ENCODE data around the gene NRXN2. TPM values are rescaled to one million over a fixed set of nuclear protein-coding genes. Genes with fewer than 3 reads are reported as not detected.
"Not testable (repeated sequence)": the region's sequence is repeated elsewhere in the genome, so short reads cannot be mapped to it uniquely, and the experiment has no call there.

The NRXN2 gene
- total RNA-seq, 1 donor from 2014 or later = 0.12 TPM

DNA sequence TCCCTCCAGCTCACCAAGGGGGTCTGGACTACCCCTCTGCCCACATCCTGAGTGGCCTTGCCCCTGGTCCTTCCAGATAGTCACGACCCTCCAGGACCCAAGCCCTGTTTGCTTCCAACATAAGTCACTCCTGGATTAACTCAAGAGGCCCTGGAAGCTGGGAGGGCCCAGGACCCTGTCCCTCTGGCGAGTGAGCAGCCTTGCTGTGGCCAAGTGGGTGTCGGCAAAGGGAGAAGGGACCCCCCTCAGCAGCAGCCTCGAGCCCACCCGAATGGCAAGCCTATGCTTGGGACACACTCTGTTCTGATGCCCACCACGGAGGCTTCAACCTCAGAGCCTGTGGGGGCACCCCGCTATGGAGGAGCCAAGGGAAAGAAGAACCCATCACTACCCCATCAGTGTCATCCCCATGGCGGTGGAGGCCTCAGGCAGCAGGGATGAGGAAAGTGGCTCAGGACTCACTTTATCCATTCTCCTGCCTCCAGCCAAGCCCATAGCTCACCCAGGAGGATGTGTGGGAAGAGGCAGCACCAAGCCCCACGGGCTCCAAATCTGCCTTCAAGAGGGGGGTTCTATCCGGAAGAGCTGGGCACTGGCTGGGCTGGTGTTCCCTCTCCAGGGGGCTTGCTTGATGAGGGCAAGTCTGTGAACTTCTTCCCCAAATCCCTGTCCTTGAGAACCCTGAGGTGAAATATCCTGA lies 119.4 kb downstream of the NRXN2 start:
- ATAC-seq = no peak

DNA sequence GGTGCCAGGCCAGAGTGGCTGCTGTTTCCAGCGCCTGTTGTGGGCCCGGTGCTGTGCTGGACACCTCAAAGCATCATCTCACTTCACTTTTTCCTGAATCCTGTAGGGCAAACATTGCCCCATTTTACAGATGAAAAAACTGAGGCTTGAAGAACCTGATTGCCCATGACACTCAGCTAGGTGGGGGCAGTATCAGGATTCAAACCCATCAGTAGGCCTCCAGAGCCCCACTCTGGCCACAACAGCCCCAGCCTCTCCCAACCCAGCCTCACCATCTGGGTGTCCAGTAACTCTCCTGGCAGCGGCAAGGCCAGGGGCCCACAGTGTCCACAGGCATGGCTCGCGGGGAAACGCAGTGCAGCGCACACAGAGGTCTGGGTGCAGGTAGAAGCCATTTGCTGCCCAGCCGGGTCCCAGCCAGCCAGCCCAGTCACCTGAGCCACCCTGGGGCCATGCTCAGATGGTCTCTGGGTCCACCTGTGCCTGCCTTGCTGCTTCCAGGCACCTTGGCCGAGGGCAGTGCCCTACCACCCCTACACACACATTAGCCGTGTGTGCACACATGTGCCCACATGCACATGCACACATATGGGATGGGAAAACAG lies 120.4 kb downstream of the NRXN2 start:
- ATAC-seq = no peak

DNA sequence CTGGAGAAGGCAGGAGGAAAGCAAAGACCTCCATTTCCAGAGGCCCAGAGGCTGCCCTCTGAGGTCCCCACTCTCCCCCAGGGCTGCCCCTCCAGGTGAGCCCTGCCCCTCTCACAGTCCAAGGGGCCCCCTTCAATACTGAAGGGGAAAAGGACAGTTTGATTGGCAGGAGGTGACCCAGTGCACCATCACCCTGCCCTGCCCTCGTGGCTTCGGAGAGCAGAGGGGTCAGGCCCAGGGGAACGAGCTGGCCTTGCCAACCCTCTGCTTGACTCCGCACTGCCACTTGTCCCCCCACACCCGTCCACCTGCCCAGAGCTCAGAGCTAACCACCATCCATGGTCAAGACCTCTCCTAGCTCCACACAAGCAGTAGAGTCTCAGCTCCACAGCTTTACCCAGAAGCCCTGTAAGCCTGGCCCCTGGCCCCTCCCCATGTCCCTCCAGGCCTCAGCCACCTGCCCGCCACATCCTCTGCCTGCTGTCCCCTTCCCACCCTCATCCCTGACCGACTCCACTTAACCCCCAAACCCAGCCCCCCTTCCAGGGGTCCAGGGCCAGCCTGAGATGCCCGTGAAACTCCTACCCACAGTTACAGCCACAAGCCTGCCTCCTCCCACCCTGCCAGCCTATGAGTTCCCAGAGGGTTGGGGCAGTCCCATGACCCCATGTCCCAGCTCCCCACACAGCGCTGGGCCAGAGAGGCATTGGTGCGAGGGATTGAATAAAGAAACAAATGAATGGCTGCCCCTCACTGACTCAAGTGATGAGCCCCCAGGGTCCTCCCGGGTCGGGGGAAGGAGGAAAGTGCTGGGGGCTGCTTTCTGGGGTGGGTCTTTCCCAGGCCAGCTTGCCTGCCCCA lies 121.2 kb downstream of the NRXN2 start:
- ATAC-seq = no peak

DNA sequence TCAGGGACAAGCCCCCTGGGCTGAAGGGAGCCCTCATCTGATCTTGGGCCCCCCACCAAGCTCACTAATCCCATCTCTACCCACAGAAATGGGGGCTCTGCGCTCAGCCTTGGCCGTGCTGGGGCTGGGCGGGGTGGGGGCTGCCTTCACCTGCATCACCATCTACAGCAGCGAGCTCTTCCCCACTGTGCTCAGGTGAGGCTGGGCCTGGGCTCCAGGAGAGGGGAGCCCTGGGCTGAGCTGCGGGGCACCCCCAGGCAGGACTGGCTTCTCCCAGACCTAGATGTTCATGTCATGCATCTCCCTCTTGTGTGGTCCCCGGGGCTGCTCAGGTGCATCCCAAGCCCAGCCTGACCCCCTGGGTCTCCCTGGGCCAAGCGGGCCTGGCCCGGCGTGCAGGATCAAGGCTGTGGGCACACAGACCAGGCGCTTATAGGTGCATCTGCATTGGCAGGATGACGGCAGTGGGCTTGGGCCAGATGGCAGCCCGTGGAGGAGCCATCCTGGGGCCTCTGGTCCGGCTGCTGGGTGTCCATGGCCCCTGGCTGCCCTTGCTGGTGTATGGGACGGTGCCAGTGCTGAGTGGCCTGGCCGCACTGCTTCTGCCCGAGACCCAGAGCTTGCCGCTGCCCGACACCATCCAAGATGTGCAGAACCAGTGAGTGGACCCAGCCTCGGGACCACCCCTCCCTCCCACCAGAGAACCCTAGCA lies 122.6 kb downstream of the NRXN2 start:
- no peak for ATAC-seq

DNA sequence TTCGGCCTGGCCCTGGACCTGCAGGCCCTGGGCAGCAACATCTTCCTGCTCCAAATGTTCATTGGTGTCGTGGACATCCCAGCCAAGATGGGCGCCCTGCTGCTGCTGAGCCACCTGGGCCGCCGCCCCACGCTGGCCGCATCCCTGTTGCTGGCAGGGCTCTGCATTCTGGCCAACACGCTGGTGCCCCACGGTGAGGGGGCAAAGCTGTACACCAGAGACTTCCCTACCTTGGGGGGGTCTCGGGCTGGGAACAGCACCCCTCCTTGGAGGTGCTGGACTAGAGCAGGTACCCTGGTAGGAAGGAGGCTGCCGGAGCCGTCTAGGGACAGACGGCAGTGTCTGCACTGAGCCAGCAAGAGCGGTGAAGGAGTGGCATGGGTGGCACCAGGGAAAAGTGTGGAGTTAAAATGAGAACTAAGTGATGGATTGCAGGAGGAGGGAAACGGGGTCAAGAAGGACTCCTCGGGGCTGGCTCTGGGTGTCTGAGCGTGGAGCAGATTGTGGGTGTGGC lies 123.2 kb downstream of the NRXN2 start:
- no peak for ATAC-seq

DNA sequence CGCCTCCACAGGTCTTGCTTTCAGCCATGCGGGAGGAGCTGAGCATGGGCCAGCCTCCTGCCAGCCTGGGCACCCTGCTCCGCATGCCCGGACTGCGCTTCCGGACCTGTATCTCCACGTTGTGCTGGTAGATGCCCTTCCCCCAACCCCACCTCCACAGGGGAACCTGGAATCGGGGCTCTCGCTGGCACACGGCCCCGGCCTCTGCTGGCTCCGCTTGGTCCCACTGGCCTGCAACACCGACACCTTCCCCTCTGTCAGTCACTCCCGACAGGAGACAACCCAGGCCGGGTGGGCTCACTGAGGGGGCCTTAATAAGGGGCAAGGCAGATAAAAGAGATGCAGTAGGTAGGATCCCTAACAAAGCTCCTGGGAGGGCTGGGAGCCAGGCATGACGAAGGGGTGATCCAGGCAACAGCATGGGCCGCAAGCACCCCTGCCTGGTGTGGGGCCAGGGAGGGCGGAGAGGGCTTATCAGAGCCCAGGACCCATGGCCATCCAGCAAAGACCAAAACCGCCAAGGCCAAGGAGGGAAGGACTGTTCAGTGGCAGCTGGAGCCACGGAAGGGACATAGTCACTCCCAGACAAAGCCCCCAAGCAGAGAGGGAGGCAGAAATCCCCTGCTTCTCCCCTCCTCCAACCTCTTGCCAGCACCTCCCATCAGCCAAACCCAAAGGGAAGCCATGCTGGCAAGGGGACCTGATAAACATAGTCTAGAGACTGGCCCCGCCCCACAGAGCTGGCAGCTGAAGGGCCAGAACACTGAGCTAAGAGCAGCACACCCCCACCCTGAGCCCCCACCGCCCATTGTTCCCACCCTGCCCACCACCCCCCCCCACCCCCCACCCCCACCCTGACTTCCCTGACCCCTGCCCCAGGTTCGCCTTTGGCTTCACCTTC lies 124.0 kb downstream of the NRXN2 start:
- no peak for ATAC-seq

DNA sequence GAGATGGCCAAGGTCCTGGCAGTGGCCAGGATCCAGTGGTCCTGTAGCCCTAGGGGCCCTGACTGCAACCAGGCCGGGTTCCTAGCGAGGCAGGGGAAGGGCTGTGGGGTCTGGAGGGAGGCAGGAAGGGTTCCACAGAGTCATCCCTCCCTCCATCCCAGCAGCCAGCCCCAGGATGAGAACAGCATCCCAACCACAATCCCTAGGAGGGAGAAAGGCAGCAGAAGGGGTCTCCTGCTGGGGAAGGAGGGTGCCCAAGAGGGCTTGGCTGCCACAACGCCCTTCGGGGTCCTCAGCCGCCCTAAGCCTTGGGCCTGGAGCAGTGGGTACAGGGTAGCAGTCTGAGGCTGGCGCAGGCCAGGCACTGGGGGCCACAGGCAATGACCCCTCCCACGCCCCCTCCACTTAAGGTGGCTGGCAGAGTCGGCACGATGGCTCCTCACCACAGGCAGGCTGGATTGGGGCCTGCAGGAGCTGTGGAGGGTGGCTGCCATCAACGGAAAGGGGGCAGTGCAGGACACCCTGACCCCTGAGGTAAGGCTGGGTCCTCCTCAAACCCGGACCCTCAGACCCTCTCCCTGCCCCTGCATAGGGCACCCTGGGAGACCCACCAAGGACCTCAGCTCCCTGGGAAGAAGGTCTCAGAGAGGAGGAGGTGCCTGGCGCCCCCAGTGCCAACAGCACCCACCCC lies 124.7 kb downstream of the NRXN2 start:
- no peak for ATAC-seq

DNA sequence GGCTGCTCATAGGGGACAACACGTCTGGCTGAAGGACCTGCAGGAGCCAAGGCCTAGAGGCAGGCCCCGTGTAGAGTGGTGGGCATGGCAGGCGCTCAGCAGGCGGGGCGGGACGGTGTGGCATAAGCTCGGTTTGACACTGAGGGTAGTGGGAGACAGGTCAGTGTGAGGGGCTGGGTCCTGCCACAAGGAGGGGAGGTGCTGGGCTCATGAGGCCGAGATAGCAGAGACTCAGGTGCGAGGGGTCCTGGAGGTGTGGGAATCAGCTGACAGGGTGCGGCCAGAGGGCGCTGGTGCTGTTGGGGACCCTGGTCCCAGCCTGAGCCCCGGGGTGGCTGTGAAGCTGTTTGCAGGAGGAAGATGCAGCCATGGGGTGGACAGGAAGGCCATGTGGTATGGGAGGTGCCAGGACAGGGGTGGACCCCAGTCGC lies 125.3 kb downstream of the NRXN2 start:
- ATAC-seq = no peak

DNA sequence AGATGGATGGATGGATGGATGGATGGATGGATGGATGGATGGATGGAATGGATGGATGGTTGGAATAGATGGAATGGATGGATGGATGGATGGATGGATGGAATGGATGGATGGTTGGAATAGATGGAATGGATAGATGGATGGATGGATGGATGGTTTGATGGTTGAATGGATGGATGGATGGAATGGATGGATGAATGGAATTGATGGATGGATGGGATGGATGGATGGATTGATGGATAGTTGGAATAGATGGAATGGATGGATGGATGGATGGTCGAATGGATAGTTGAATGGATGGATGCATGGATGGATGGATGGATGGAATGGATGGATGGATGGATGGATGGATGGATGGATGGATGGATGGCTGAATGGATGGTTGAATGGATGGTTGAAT lies 127.1 kb downstream of the NRXN2 start:
- ATAC-seq = not testable (repeated sequence)

DNA sequence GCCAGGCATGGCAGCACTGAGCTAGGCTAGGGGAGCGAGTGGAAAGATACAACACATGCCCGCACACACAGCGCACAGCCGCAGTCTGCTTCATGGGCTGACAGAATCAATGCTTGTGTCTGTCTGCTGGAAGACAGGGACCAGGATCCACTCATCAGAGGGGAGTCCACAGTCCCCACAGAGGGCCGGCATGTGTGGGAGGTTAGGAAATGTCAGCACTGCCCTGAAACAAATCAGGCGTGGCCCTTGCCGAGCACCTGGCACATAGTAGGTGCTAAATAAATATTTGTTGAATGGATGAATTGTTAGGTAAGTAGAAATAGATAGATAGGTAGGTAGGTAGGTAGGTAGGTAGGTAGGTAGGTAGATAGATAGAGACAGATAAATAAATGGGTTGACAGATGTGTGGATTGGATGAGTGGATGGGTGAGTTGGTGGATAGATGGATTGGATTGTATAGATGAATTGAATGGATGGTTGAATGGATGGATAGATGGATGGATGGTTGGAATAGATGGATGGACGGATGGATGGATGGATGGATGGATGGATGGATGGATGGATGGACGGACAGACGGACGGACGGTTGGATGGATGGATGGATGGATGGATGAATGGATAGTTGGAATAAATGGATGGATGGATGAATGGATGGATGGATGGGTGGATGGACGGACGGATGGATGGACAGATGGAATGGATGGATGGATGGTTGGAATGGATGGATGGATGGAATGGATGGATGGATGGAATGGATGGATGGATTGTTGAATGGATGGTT lies 128.6 kb downstream of the NRXN2 start:
- ATAC-seq = no peak

DNA sequence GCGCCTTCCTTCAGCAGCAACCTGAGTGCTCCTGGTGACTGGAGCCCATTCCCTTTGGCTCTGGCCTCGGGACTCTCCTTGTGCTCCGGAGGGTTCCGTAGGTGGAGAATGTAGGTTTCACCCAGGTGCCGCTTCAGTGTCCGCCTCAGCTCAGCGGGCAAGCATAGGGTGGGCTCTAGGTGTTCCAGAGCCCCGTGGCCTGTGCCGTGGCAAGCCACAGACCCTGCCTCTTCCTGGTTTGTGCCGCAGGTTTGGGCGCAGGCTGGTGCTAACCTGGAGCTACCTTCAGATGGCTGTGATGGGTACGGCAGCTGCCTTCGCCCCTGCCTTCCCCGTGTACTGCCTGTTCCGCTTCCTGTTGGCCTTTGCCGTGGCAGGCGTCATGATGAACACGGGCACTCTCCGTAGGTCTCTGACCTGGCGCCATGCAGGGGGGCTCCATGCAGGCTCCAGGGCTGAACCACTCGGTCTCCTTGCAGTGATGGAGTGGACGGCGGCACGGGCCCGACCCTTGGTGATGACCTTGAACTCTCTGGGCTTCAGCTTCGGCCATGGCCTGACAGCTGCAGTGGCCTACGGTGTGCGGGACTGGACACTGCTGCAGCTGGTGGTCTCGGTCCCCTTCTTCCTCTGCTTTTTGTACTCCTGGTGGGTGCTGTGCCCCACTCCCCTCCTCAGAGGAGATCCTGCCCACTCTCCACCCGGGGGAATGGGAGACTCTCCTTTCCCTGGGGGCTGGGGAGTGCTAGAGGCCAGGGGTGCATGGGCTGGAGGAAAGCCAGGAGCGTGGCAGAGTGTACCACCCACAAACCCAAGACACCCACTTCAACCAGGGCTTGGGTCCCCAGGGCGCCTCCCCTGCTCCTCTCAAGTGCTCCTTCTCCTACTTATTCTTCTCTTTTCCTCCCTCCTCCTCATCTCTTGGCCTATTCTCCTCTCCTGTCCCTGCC lies 129.6 kb downstream of the NRXN2 start:
- ATAC-seq = peak; percentile 9

DNA sequence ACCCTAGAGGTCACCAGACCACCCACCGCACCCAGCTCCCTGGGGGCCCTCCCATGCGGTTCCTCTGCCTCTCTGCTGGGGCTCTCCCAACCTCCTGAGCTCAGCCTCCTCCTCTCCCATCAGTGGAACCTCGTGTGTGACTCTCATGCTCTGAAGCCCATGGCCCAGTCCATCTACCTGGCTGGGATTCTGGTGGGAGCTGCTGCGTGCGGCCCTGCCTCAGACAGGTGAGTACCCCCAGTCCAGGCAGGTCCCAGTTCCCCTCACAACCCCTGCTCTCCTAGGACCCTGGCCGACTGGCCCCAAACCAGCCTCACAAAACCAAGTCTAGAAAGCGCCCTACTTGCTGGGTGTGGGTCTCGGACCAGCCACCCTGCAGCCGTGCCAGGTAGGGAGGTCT lies 130.3 kb downstream of the NRXN2 start:
- no peak for ATAC-seq

DNA sequence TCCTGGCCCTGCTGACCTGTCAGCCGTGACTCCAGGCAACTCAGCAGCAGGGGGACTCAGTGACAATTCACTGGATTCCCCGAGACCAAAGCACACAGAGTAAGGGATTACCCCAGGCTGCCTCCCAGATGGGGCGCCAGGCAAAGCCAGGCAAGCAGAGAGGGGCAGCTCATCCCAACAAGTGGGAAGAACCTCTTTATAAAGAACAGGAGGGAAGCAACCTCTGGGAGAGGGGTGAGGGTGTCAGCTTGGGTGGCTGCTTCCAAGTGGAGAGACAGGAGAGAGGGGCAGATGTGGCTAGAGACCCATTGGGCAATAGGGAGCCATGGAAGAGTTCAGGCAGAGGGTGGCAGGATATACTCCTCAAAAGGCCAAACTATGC lies 130.8 kb downstream of the NRXN2 start:
- no peak for ATAC-seq

DNA sequence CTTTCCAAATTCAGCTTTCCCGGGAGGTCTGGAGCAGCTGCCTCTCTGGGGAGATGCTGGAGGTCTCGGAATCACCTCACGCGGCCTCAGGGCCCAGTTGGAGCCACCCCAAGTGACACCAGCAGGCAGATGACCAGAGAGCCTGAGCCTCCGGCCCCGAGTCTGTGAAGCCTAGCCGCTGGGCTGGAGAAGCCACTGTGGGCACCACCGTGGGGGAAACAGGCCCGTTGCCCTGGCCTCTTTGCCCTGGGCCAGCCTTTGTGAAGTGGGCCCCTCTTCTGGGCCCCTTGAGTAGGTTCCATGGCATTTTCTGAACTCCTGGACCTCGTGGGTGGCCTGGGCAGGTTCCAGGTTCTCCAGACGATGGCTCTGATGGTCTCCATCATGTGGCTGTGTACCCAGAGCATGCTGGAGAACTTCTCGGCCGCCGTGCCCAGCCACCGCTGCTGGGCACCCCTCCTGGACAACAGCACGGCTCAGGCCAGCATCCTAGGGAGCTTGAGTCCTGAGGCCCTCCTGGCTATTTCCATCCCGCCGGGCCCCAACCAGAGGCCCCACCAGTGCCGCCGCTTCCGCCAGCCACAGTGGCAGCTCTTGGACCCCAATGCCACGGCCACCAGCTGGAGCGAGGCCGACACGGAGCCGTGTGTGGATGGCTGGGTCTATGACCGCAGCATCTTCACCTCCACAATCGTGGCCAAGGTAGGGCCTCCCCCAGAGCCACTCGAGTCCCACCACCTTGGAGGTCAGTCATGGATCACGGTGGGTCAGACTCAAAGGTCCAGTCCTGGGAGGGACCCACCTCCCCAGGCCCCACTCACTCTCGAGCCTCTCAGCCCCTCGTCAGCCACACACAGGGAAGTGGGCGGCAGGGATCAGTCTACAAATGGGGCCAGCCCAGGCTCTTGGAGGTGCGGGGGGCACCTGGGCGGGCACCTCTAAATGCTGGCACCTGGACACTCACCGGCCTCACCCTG lies 131.5 kb downstream of the NRXN2 start:
- ATAC-seq = no peak

DNA sequence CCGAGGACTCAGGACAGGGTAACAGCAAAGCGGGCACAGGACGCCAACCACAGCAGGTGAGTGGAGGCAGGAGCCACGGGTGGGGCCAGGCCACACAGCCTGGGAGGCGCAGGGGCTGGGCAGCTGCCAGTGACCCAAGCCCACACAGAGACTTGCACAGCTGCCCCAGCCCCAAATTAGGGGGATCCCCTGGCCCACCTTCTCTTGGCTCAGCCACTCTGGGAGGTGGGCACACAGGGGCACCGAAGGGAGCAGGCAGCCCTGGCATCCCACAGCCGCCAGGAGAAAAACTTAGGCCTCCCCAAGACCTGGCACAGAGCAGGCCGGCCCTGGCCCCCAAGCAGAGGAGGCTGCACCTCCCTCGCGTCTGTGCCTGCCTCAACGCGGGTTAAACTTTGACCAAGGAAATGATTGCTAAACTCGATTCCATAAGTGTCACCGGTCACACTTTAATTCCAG lies 132.2 kb downstream of the NRXN2 start, which contains the start of gene SLC22A12:
Gene SLC22A12 (plus strand): TSS at position 458 of the 459 bp plus-strand sequence. CDS start 337 bp downstream, outside the sequence.
- no peak for ATAC-seq

DNA sequence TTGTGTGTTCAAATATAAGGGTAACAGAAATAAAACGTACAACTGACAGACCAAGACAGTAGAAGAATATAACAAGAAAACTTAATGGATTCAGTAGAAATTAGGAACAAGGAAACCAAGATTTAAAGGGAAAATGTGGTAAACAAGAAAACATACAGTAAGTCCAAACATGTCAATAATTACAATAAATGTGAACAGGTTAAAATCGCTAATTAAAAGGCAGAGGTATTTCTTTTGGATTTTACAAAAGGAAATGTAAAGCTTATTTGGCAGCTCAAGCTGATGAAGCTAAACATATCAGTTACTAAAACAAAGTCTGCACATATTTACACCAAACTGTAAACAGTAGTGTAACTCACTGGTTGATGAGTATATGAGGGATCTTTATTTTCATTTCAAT lies 134.3 kb downstream of the NRXN2 start:
- no peak for ATAC-seq

DNA sequence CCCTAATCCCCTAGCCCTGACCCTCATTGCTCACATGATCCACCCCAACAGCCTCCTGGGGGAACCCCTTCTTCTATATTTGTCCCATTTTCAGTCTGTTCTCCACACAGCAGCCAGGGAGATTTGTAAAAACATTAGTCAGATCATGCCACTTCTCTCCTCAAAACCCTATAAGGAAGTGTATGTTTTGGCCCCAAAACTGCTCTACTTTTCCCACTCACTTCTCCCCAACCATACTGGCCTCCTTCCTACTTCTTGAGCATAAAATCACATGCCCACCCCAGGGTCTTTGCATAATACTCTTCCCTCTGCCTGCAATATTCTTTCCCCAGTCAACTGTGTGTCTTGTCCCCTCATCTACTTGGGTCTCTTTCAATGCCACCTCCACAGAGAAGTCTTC lies 136.6 kb downstream of the NRXN2 start:
- ATAC-seq = no peak
